Dermis microvascular lymphatic vessel endothelial cell (primary cell): ENCODE results near the gene REXO1. TPM values are rescaled to one million over a fixed set of nuclear protein-coding genes. Genes with fewer than 3 reads are reported as not detected.

Experiments
- DNase-seq, 2 donors: peaks; one replicate each; pipeline versions ENCODE4 v3.0.0 to v3.0.0-alpha.2; 2010; ENCODE audit warnings: low read depth in 2 of 2
- total RNA-seq: library from RNA; depleted of rRNA; stranded (reverse); fragments of >200 nt; gene quantifications from 2 replicates; pipeline ENCODE4 v1.2.1, GENCODE V29; 2014

The REXO1 gene
- total RNA-seq, 1 donor from 2014 or later, result 3.7 TPM

- DNase-seq, result no peak
Observed at GRCh38 chr19:1849132-1849474, 820 bp upstream of the REXO1 start.

- peak; percentile 70 to 88 for DNase-seq
Observed at GRCh38 chr19:1847684-1848398, 442 bp downstream of the REXO1 start.

- DNase-seq, result no peak
Observed at GRCh38 chr19:1847348-1847683, 967 bp downstream of the REXO1 start.

GRCh38 chr19:1846517-1847204 is 1.6 kb downstream of the REXO1 start:
- no peak for DNase-seq

GRCh38 chr19:1845642-1846041 is 2.6 kb downstream of the REXO1 start:
- no peak for DNase-seq

GRCh38 chr19:1845125-1845515 is 3.2 kb downstream of the REXO1 start:
- DNase-seq, result no peak

- no peak for DNase-seq
Observed at GRCh38 chr19:1844513-1845124, 3.7 kb downstream of the REXO1 start.

GRCh38 chr19:1843646-1844394 is 4.5 kb downstream of the REXO1 start:
- peak in 1 of 2 donors; percentile 35 for DNase-seq

GRCh38 chr19:1843116-1843515 is 5.2 kb downstream of the REXO1 start:
- no peak for DNase-seq

GRCh38 chr19:1841209-1841924 is 6.9 kb downstream of the REXO1 start:
- no peak for DNase-seq

- DNase-seq, result peak; percentile 61 to 76
Observed at GRCh38 chr19:1840541-1841115, 7.7 kb downstream of the REXO1 start.

GRCh38 chr19:1839658-1840540 is 8.4 kb downstream of the REXO1 start:
- DNase-seq, result no peak

GRCh38 chr19:1837625-1838105 is 10.6 kb downstream of the REXO1 start:
- DNase-seq, result peak; percentile 9 to 54

- DNase-seq, result no peak
Observed at GRCh38 chr19:1837222-1837565, 11.1 kb downstream of the REXO1 start.

GRCh38 chr19:1836458-1837221 is 11.6 kb downstream of the REXO1 start:
- DNase-seq, result no peak

GRCh38 chr19:1833540-1833939 is 14.7 kb downstream of the REXO1 start:
- DNase-seq, result no peak

- no peak for DNase-seq
Observed at GRCh38 chr19:1832046-1832663, 16.1 kb downstream of the REXO1 start.

GRCh38 chr19:1830978-1831377 is 17.3 kb downstream of the REXO1 start:
- DNase-seq, result no peak

- DNase-seq, result no peak
Observed at GRCh38 chr19:1830568-1830967, 17.7 kb downstream of the REXO1 start.
